Panc1 (cell line): ENCODE measurements around the gene ARHGEF40.

Experiments used
- SIN3A ChIP-seq: IDR thresholded peaks from 2 replicates; pipeline ENCODE4 v1.6.1; 2012; ENCODE audit warnings: low read depth, mild to moderate bottlenecking, low read length, moderate library complexity, borderline replicate concordance; ENCODE audit not compliant: insufficient read depth
- TF ChIP-seq, protein P1 (sequence below): fragments of 450-650 bp; IDR thresholded peaks from 2 replicates; pipeline ENCODE4 v1.5.1; 2017; ENCODE audit warnings: mild to moderate bottlenecking

- TF ChIP-seq, protein P1, sequence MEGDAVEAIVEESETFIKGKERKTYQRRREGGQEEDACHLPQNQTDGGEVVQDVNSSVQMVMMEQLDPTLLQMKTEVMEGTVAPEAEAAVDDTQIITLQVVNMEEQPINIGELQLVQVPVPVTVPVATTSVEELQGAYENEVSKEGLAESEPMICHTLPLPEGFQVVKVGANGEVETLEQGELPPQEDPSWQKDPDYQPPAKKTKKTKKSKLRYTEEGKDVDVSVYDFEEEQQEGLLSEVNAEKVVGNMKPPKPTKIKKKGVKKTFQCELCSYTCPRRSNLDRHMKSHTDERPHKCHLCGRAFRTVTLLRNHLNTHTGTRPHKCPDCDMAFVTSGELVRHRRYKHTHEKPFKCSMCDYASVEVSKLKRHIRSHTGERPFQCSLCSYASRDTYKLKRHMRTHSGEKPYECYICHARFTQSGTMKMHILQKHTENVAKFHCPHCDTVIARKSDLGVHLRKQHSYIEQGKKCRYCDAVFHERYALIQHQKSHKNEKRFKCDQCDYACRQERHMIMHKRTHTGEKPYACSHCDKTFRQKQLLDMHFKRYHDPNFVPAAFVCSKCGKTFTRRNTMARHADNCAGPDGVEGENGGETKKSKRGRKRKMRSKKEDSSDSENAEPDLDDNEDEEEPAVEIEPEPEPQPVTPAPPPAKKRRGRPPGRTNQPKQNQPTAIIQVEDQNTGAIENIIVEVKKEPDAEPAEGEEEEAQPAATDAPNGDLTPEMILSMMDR: no peak
- TF ChIP-seq SIN3A: no peak
These were observed 4.5 kb downstream of the ARHGEF40 start for GRCh38 chr14:21074398-21075272.
